Ectodermal cell (in vitro differentiated cells): ENCODE measurements around the gene CDCA5.

Experiments used
- H3K27ac ChIP-seq: 2 replicates; pipeline ENCODE4 v1.7.0; 2013; ENCODE audit warnings: mild to moderate bottlenecking, low read depth, low read length; ENCODE audit not compliant: insufficient read depth, poor library complexity, severe bottlenecking
- H3K27me3 ChIP-seq: 2 replicates; pipeline ENCODE4 v1.7.0; 2013; ENCODE audit warnings: mild to moderate bottlenecking, low read length; ENCODE audit not compliant: insufficient read depth, control insufficient read depth, poor library complexity, severe bottlenecking
- H3K36me3 ChIP-seq: one replicate; pipeline ENCODE4 v1.7.0; 2013; ENCODE audit warnings: low read length; ENCODE audit not compliant: control insufficient read depth, insufficient read depth
- H3K4me1 ChIP-seq: one replicate; pipeline ENCODE4 v1.7.0; 2013; ENCODE audit warnings: low read length; ENCODE audit not compliant: control insufficient read depth, insufficient read depth
- H3K4me3 ChIP-seq: 2 replicates; pipeline ENCODE4 v1.7.0; 2013; ENCODE audit warnings: low read depth, low read length, control low read depth; ENCODE audit not compliant: insufficient read depth
- H3K9me3 ChIP-seq: 2 replicates; pipeline ENCODE4 v1.7.0; 2013; ENCODE audit warnings: mild to moderate bottlenecking, low read length, moderate library complexity; ENCODE audit not compliant: control insufficient read depth
- WGBS, 2 experiments: methylation state at CpG; one replicate each; pipeline ENCODE4 v1.1.7; 2013; ENCODE audit warnings: missing lambda C conversion rate in 2 of 2; 5-methylcytosine and 5-hydroxymethylcytosine counted together

Gene CDCA5

GRCh38 chr11:65057526-65057925, 26.3 kb downstream of the CDCA5 start:
- Histone ChIP-seq H3K27me3 (no peaks in the 10 kb centered on the region), H3K27ac (no peak overlapping the region), H3K4me3 (no peak overlapping the region), H3K4me1 (no peaks in the 10 kb centered on the region), H3K9me3 (no peaks in the 10 kb centered on the region), H3K36me3 (no peaks in the 10 kb centered on the region)
- 94 to 95% methylated on average over 7 of the region's 7 CpGs for WGBS, 2 experiments

GRCh38 chr11:65056999-65057398, 26.8 kb downstream of the CDCA5 start:
- H3K36me3 ChIP-seq = no peaks in the 10 kb centered on the region
- no peak overlapping the region for H3K4me3 ChIP-seq
- no peak overlapping the region for H3K27ac ChIP-seq
- H3K9me3 ChIP-seq = no peaks in the 10 kb centered on the region
- WGBS, 2 experiments = 90 to 91% methylated on average over 6 of the region's 6 CpGs
- H3K4me1 ChIP-seq = no peaks in the 10 kb centered on the region
- no peaks in the 10 kb centered on the region for H3K27me3 ChIP-seq

- 100% methylated on average over 1 of the region's 1 CpG for WGBS, 2 experiments
- H3K27me3 ChIP-seq = no peaks in the 10 kb centered on the region
- no peaks in the 10 kb centered on the region for H3K36me3 ChIP-seq
These were observed 28.3 kb downstream of the CDCA5 start for GRCh38 chr11:65055538-65055937.

GRCh38 chr11:65053827-65054508, 29.9 kb downstream of the CDCA5 start:
- 78 to 81% methylated on average over 8 of the region's 8 CpGs for WGBS, 2 experiments
- no peaks in the 10 kb centered on the region for H3K9me3 ChIP-seq
- H3K27ac ChIP-seq = no peak overlapping the region
- no peaks in the 10 kb centered on the region for H3K27me3 ChIP-seq
- no peaks in the 10 kb centered on the region for H3K36me3 ChIP-seq
- no peaks in the 10 kb centered on the region for H3K4me1 ChIP-seq
- no peak overlapping the region for H3K4me3 ChIP-seq

More at GRCh38 chr11:65055538-65055937, 28.3 kb downstream of the CDCA5 start:
- Histone ChIP-seq H3K4me1 (no peaks in the 10 kb centered on the region), H3K4me3 (no peak overlapping the region), H3K27ac (no peak overlapping the region), H3K9me3 (no peaks in the 10 kb centered on the region)

GRCh38 chr11:65051398-65051858, 32.4 kb downstream of the CDCA5 start:
- Histone ChIP-seq H3K27ac (no peak overlapping the region), H3K4me3 (no peak overlapping the region), H3K9me3 (no peaks in the 10 kb centered on the region), H3K27me3 (no peaks in the 10 kb centered on the region), H3K36me3 (no peaks in the 10 kb centered on the region), H3K4me1 (no peaks in the 10 kb centered on the region)
- WGBS, 2 experiments = 88 to 92% methylated on average over 9 of the region's 9 CpGs

- H3K4me3 ChIP-seq = no peak overlapping the region
- no peaks in the 10 kb centered on the region for H3K27me3 ChIP-seq
- no peaks in the 10 kb centered on the region for H3K9me3 ChIP-seq
- H3K27ac ChIP-seq = no peak overlapping the region
- H3K4me1 ChIP-seq = no peaks in the 10 kb centered on the region
- H3K36me3 ChIP-seq = peaks cover 4% of the 10 kb centered on the region
- WGBS, 2 experiments = 87 to 91% methylated on average over 56 of the region's 56 CpGs
These were observed 36.0 kb downstream of the CDCA5 start for GRCh38 chr11:65047581-65048422.

GRCh38 chr11:65045728-65046127, 38.1 kb downstream of the CDCA5 start:
- WGBS, 2 experiments = 93% methylated on average over 7 of the region's 7 CpGs
- no peaks in the 10 kb centered on the region for H3K4me1 ChIP-seq

GRCh38 chr11:65045061-65045460, 38.8 kb downstream of the CDCA5 start:
- H3K9me3 ChIP-seq = no peaks in the 10 kb centered on the region
- peaks cover 4% of the 10 kb centered on the region for H3K36me3 ChIP-seq
- H3K4me3 ChIP-seq = no peak overlapping the region
- no peaks in the 10 kb centered on the region for H3K4me1 ChIP-seq
- no peak overlapping the region for H3K27ac ChIP-seq
- 93 to 94% methylated on average over 5 of the region's 5 CpGs for WGBS, 2 experiments
- no peaks in the 10 kb centered on the region for H3K27me3 ChIP-seq

More at GRCh38 chr11:65045728-65046127, 38.1 kb downstream of the CDCA5 start:
- Histone ChIP-seq H3K36me3 (peaks cover 4% of the 10 kb centered on the region), H3K27ac (no peak overlapping the region), H3K27me3 (no peaks in the 10 kb centered on the region), H3K4me3 (no peak overlapping the region), H3K9me3 (no peaks in the 10 kb centered on the region)

GRCh38 chr11:65043881-65044501, 39.8 kb downstream of the CDCA5 start:
- Histone ChIP-seq H3K27me3 (no peaks in the 10 kb centered on the region), H3K27ac (no peak overlapping the region), H3K4me1 (no peaks in the 10 kb centered on the region), H3K36me3 (peaks cover 4% of the 10 kb centered on the region), H3K9me3 (no peaks in the 10 kb centered on the region), H3K4me3 (no peak overlapping the region)
- 95 to 97% methylated on average over 23 of the region's 23 CpGs for WGBS, 2 experiments

GRCh38 chr11:65042891-65043290, 40.9 kb downstream of the CDCA5 start:
- Histone ChIP-seq H3K4me1 (no peaks in the 10 kb centered on the region), H3K4me3 (no peak overlapping the region), H3K27me3 (no peaks in the 10 kb centered on the region), H3K27ac (no peak overlapping the region), H3K36me3 (peaks cover 4% of the 10 kb centered on the region), H3K9me3 (no peaks in the 10 kb centered on the region)
- WGBS, 2 experiments = 92 to 96% methylated on average over 6 of the region's 6 CpGs
